Effector CD8-positive, alpha-beta T cell (primary cell): ENCODE measurements around the gene MS4A6E.
"Not testable (repeated sequence)": the region's sequence is repeated elsewhere in the genome, so short reads cannot be mapped to it uniquely, and the experiment has no call there.

ENCODE experiments used
- DNase-seq: peaks from one replicate; lab custom pipeline; 2025; lab: John Stamatoyannopoulos, UW

The MS4A6E gene

DNA sequence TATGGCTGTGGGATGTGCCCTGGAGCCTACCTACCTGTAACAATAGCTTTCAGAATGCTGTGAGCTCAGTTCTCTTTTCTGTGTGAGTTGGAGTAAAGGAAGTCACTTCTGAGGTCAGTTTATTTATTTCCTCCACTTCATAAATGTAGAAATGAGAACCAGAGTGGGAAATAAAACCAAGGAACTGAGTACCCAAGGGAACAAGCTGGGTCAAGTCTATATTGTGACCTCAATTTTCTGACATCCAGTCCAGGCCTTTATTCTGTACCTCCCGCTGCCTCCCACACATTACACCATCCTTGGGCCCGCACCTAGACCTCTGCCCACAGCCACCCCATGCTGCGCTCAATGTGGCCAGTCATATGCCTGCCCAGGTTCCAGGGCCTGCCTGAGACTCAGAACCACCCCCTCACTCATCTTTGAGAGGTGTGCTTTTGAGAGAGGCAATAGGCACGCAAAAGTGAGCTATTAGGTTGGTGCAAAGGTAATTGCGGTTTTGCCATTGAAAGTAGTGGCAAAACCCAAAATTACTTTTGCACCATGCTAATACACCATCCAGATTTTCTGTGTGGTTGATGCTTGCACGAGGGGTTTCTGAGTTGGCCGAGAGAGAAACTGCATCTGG lies 9.8 kb downstream of the MS4A6E start:
- DNase-seq, result no peak

GRCh38 chr11:60338053-60338452 lies 11.0 kb downstream of the MS4A6E start:
- no peak for DNase-seq

- DNase-seq, result no peak
Observed at GRCh38 chr11:60339356-60339755, 12.3 kb downstream of the MS4A6E start.

GRCh38 chr11:60343094-60343704 lies 16.1 kb downstream of the MS4A6E start:
- DNase-seq, result no peak

- no peak for DNase-seq
Observed at GRCh38 chr11:60344146-60344545, 17.1 kb downstream of the MS4A6E start.

DNA sequence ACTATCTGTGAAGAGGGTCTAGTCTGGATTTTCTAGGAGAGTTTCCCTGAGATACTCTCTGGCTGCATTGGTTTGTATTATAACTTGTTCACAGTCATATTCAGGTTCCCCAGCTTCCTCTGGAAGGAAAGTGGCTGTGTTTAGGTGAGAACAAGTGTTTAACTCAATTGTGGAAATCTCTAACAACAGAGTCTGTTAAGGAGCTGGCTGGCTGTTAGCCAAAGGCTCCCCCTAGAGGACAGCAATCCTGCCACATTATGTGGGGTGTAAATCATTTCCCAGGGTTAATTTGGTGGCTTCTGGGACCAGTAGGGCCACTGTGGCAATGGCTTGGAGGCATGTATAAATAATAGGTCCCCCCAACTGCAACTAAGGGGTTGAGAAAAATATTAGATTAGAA lies 18.4 kb downstream of the MS4A6E start:
- no peak for DNase-seq

GRCh38 chr11:60347084-60347797 lies 20.2 kb downstream of the MS4A6E start:
- no peak for DNase-seq

DNA sequence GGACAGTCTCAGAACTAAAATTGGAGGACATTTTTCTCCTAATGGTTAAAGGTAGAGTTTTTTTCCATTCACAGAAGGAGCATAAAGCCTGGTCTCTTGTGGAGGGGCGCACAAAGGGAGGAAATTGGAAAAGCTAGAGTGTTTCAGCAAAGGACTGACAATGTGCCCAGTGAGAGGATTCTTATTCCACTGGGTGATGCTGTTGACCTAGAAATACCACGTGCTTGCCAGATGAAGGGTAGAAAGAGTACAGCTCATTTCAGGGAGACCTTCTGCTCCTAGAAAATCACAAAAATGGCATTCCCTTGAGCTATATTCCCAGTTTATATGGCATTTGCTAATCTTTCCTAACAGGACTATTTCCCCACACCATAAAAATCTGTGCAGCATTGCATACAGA lies 21.1 kb downstream of the MS4A6E start:
- DNase-seq, result no peak

GRCh38 chr11:60349990-60350389 lies 22.9 kb downstream of the MS4A6E start:
- DNase-seq, result no peak

GRCh38 chr11:60357771-60358170 lies 30.7 kb downstream of the MS4A6E start:
- no peak for DNase-seq

- no peak for DNase-seq
Observed at GRCh38 chr11:60360621-60361020, 33.6 kb downstream of the MS4A6E start.

DNA sequence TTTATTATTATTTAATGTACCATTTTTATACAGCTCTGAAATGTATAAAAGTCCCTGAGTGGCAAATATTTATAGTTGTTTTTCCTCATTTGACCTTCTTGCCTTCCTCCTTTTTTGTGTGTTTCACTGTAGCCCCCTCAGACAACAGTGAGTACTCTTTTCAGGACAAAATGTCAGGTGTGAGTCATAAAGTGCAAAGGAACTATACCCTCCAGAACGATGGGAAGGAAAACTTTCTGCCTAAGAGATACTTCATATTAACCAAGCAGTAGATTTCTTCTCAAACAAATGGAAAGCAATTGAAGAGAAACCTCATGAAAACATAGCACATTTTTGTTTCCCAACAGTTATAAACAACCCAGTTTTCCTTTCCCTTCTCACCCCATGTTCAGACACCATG lies 35.2 kb downstream of the MS4A6E start:
- no peak for DNase-seq

DNA sequence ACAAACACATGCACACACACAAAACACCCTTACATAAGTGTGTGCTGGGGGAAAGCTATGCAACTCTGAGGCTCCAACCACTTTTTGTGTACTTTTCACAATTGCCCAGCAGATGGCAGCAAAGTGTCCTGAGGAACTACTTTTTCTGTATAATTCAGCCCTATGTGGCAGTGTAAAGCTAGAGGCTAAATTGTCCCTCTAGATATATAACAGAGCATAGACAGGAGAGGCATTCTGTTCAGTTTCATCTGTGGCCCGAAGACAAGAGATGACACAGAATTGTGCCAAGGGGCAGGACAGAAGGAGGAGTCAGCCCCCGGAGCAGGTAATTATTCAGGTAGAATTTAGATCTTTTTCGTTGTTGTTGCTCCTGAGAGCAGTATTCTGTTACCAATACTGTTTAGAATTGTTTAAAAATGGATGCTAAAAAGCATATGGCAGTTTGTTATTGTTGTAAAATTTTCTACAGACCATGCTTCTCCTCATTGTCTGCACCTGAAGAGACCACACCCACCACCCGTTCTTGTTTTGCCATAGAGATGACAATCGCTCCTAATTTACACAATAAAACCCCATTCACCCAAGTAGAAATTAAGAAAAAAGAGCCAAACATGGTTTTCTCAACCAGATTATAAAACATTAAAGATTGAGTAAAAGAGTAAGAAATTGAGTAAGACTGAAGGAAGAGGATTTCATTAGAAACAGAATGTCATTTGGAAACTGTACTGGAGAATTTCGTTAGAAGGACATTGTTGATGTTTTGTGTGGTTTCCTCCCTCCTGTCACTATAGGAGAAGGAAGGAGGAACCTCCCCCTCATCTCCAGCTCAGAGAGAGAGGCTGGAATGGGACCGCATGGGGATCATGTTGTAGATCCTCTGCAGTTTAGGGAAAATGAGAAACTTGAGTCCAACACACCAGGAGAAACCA lies 36.8 kb downstream of the MS4A6E start:
- peak; percentile 20 for DNase-seq

- not testable (repeated sequence) for DNase-seq
Observed at GRCh38 chr11:60366262-60366904, 39.3 kb downstream of the MS4A6E start.

GRCh38 chr11:60367009-60367408 lies 40.0 kb downstream of the MS4A6E start:
- no peak for DNase-seq

DNA sequence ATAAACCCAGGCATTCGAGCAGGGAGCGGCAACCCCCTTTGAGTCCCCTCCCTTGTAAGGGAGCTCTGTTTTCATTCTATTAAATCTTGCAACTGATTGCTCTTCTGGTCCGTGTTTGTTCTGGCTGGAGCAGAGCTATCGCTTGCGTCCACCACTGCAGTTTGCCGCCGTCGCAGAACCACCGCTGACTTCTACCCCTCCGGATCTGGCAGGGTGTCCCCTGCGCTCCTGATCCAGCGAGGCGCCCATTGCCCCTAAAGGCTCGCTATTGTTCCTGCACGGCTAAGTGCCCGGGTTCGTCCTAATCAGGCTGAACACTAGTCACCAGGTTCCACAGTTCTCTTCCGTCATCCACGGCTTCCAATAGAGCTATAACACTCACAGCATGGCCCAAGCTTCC lies 40.8 kb downstream of the MS4A6E start:
- DNase-seq, result no peak

- no peak for DNase-seq
Observed at GRCh38 chr11:60370252-60370810, 43.3 kb downstream of the MS4A6E start.

DNA sequence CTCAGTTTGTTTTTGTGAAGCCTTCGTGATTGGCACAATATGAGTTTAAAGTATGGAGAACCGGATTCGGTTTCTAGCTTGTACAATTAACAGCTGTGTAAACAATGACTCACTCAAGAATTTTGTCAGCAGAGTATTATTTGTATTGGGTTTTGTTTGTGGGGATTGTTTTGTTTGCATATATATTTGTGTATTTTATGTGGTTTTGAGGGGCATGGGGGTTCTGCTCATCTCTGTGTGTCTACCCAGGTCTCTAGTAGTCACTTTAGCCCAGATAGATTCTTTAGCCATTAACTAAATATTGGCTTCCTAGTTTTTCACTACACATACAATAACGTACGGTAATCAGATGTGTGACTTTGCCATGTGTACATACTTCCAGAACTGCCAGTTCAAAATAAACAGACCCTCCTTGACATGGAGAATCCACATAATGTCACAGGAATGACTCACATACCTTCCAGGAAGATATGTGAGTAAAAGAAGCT lies 43.8 kb downstream of the MS4A6E start:
- DNase-seq, result no peak

DNA sequence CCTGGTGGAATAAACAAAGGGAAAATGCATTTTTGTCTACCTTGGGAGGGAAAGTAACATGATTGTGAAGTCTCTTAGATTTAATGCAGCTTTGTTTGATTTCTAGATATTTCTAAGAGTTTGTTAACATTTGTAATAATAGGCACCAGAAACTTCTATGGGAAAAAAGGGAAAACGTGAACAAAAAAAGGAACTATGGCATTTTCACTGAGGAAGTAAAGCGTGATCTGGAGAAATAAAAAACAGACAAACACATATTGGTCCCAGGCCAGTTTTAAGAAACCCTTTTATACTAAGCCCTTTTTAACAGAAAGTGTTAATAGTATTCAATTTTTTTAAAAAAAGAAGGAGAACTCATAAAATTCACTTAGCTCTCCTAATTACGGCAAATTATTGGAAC lies 44.3 kb downstream of the MS4A6E start:
- no peak for DNase-seq

DNA sequence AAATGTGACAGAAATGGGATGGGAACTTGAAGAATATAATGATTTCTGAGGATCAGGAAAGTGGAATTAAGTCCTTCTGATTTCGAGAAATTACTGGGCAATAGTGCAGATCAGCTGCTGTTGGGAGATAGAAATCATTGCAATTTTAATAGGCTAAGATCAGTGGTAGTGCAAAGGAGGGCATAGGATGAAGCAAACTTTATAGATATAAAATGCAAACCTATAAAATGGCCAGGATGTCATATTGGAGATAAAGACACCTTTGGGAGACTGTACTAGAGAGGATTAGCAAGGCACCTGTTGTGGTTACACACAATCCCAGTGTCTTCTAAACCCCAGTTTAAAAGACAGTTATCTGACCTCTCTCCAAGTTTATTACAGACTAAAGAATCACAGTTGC lies 44.8 kb downstream of the MS4A6E start:
- DNase-seq, result no peak

DNA sequence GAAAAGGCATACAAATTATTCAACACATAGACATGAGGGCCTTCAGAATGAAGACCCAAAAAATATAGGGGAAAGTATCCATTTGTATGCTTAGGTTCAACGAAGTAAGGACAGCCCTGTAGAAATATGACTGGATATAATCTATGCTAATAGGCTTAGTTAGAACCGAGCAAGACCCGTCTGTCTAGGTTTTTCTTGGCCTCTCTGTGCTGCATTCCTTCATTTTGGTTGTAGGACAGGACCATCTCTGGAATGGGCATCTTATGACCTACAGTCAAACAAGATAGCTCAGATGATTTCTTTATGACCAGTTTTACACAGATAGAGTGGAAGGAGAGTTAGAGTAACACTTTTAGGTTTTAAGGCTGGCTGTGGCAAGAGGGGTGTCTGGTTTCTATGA lies 45.7 kb downstream of the MS4A6E start:
- no peak for DNase-seq
